Calu3 (cell line): ENCODE measurements around the gene SNX20. TPM values are rescaled to one million over a fixed set of nuclear protein-coding genes. Genes with fewer than 3 reads are reported as not detected.

Experiments
- BruUV-seq: library from RNA; stranded (reverse); fragments of 400-500 nt; replicated peaks from 2 replicates; lab custom pipeline; 2021; lab: Mats Ljungman, UMichigan
- CTCF ChIA-PET: fragments of 300-600 bp; sonication (Branson Sonifier 250); formaldehyde crosslinking; loops from one replicate; lab custom pipeline; 2022; ENCODE audit warnings: antibody characterized with exemption; lab: Charles Lee
- DNase-seq: peaks from one replicate; pipeline ENCODE4 v3.0.0; 2022
- H3K27ac Mint-ChIP-seq: one replicate; pipeline ENCODE4 v1.8.0; 2022; ENCODE audit warnings: mixed read lengths; ENCODE audit not compliant: unreplicated experiment
- H3K27me3 Mint-ChIP-seq: one replicate; pipeline ENCODE4 v1.8.0; 2022; ENCODE audit warnings: mixed read lengths; ENCODE audit not compliant: unreplicated experiment
- H3K36me3 Mint-ChIP-seq: one replicate; pipeline ENCODE4 v1.8.0; 2022; ENCODE audit warnings: mild to moderate bottlenecking, moderate library complexity, mixed read lengths; ENCODE audit not compliant: insufficient read depth, unreplicated experiment
- H3K4me1 Mint-ChIP-seq: one replicate; pipeline ENCODE4 v1.8.0; 2022; ENCODE audit warnings: mild to moderate bottlenecking, low read depth, mixed read lengths; ENCODE audit not compliant: unreplicated experiment
- H3K4me3 Mint-ChIP-seq: one replicate; pipeline ENCODE4 v1.8.0; 2022; ENCODE audit warnings: mild to moderate bottlenecking, low read depth, moderate library complexity, mixed read lengths; ENCODE audit not compliant: unreplicated experiment
- H3K9me3 Mint-ChIP-seq: one replicate; pipeline ENCODE4 v1.8.0; 2022; ENCODE audit warnings: low read depth, mixed read lengths; ENCODE audit not compliant: unreplicated experiment
- intact Hi-C: fragments of 100-400 bp; cut with micrococcal nuclease; formaldehyde crosslinking; loops from one replicate; pipeline ENCODE4 v1.10.0; 2022; ENCODE audit not compliant: unreplicated experiment
- total RNA-seq: library from RNA; stranded (reverse); gene quantifications from 2 replicates; pipeline ENCODE4 v1.2.3, GENCODE V29; 2022
- TF ChIP-seq, protein P1 (sequence below): fragments of 200-600 bp; IDR thresholded peaks from one replicate; pipeline ENCODE4 v1.8.0; 2022; ENCODE audit warnings: antibody characterized with exemption; ENCODE audit not compliant: unreplicated experiment

Gene SNX20
- total RNA-seq, 1 experiment from 2014 or later, result not detected

DNA sequence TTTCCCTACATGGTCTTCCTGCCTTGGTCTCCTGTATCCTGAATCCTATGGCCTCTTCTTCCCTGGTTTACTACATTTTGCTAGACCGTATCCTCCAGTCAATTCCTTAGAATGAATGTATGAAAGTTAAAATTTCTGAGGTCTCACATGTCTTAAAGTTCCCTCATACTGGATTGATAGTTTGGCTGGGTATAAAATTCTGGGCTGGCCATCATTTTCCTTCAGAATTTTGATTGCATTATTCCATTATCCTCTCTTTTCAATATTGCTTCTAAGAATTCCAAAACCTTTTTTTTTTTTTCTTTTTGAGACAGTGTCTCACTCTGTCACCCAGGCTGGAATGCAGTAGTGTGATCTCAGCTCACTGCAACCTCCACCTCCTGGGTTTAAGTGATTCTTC is 23.1 kb upstream of the SNX20 start:
- no TSS peak for BruUV-seq
- H3K4me3 Mint-ChIP-seq, result no peak overlapping the region

GRCh38 chr16:50702725-50703124 is 21.6 kb upstream of the SNX20 start:
- H3K27ac Mint-ChIP-seq, result no peak overlapping the region
- no peak for DNase-seq
- BruUV-seq, result no TSS peak
- intact Hi-C loops, result no loop called here
- peaks cover 7% of the 10 kb centered on the region for H3K9me3 Mint-ChIP-seq
- TF ChIP-seq, protein P1, sequence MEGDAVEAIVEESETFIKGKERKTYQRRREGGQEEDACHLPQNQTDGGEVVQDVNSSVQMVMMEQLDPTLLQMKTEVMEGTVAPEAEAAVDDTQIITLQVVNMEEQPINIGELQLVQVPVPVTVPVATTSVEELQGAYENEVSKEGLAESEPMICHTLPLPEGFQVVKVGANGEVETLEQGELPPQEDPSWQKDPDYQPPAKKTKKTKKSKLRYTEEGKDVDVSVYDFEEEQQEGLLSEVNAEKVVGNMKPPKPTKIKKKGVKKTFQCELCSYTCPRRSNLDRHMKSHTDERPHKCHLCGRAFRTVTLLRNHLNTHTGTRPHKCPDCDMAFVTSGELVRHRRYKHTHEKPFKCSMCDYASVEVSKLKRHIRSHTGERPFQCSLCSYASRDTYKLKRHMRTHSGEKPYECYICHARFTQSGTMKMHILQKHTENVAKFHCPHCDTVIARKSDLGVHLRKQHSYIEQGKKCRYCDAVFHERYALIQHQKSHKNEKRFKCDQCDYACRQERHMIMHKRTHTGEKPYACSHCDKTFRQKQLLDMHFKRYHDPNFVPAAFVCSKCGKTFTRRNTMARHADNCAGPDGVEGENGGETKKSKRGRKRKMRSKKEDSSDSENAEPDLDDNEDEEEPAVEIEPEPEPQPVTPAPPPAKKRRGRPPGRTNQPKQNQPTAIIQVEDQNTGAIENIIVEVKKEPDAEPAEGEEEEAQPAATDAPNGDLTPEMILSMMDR, result no peak
- H3K4me3 Mint-ChIP-seq, result no peak overlapping the region
- H3K4me1 Mint-ChIP-seq, result peaks cover 29% of the 10 kb centered on the region
- CTCF ChIA-PET, result interaction anchor here (1.2 kb wide), 1 partner anchor 19 kb away, joined by 8 read pairs; no protein-coding TSS in a partner anchor
- H3K27me3 Mint-ChIP-seq, result no peaks in the 10 kb centered on the region
- H3K36me3 Mint-ChIP-seq, result no peaks in the 10 kb centered on the region

More for the DNA sequence above, 23.1 kb upstream of the SNX20 start:
- Mint-ChIP-seq H3K36me3 (no peaks in the 10 kb centered on the region), H3K27ac (no peak overlapping the region), H3K4me1 (peaks cover 22% of the 10 kb centered on the region), H3K27me3 (no peaks in the 10 kb centered on the region), H3K9me3 (peaks cover 7% of the 10 kb centered on the region)
- CTCF ChIA-PET, result interaction anchor here (1.2 kb wide), 1 partner anchor 18 kb away, joined by 8 read pairs; no protein-coding TSS in a partner anchor
- intact Hi-C loops, result no loop called here
- TF ChIP-seq, protein P1, result no peak
- DNase-seq, result no peak

- peak overlapping the region; percentile 15 for H3K27ac Mint-ChIP-seq
- H3K4me1 Mint-ChIP-seq, result peaks cover 37% of the 10 kb centered on the region
- CTCF ChIA-PET, result interaction anchor here (1.5 kb wide), 1 partner anchor 20 kb away, joined by 3 read pairs; no protein-coding TSS in a partner anchor
- no peaks in the 10 kb centered on the region for H3K27me3 Mint-ChIP-seq
- peaks cover 2% of the 10 kb centered on the region for H3K9me3 Mint-ChIP-seq
- intact Hi-C loops, result no loop called here
- DNase-seq, result peak; percentile 52
- H3K36me3 Mint-ChIP-seq, result no peaks in the 10 kb centered on the region
- TF ChIP-seq, protein P1, result no peak
- H3K4me3 Mint-ChIP-seq, result no peak overlapping the region
- no TSS peak for BruUV-seq
These were observed 18.4 kb upstream of the SNX20 start for GRCh38 chr16:50699326-50700159.

DNA sequence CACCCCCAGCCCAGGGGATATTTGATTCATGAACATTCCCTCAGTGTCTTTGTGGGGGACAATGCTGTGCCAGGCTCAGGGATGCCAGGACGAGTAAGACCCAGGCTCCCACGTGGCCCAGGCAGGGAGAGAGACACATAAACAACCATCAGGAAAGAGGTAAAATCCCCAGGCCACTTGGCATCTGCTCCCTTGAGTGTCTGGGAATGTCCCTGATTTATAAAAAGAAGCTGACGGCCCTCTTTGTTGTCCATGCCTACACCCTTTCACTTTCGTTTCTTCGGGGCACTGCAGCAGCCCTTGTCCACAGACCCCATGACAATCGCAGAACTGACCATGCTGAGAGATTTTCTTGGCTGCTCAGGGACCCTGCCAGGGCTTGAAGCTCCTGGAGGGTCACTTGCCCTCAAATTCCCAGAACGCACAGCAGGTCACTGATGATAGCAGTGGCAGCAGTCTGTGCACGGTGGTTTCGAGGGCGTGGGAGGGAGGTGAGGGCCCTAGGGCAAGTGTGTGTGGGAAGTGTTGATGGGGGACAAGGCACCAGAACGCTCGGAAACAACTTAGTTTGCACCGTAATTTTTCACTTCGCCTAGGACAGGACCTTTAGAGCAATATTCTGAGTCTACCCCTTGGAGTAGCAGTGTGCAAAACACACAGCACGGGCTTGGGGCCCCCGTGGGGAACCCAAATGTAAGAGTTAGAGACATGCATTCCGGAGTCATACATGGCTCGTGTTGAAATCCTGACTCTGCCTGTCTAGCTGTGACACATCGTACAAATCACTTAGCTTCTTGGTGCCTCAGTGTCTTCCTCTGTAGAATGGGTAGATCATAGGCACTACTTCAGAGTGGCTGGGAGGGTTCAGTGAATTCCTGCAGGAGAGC is 17.0 kb upstream of the SNX20 start:
- no peaks in the 10 kb centered on the region for H3K9me3 Mint-ChIP-seq
- peak overlapping the region; percentile 37 for H3K27ac Mint-ChIP-seq
- TF ChIP-seq, protein P1, result no peak
- CTCF ChIA-PET, result interaction anchor here (1.0 to 1.5 kb wide), 2 partner anchors 21 to 30 kb away, joined by 3 to 4 read pairs; no protein-coding TSS in a partner anchor
- intact Hi-C loops, result no loop called here
- H3K4me1 Mint-ChIP-seq, result peaks cover 37% of the 10 kb centered on the region
- BruUV-seq, result no TSS peak
- peaks cover 5% of the 10 kb centered on the region for H3K27me3 Mint-ChIP-seq
- no peaks in the 10 kb centered on the region for H3K36me3 Mint-ChIP-seq
- peak overlapping the region; percentile 28 for H3K4me3 Mint-ChIP-seq
- peak; percentile 34 for DNase-seq
